A549 treated with ZK216348 at 1 μM for 4 hours (cell line): ENCODE measurements around the gene SLC25A25. TPM values are rescaled to one million over a fixed set of nuclear protein-coding genes. Genes with fewer than 3 reads are reported as not detected.

ENCODE experiments used
- total RNA-seq: library from RNA; stranded (reverse); fragments of 200-300 nt; extraction: Qiagen RNA extraction; gene quantifications from 5 replicates; pipeline ENCODE4 v1.2.3, GENCODE V29; 2022; ENCODE audit warnings: low read depth

The SLC25A25 gene
- 7.5 to 8.6 TPM (median 8.2 TPM) in 5 replicates for total RNA-seq

DNA sequence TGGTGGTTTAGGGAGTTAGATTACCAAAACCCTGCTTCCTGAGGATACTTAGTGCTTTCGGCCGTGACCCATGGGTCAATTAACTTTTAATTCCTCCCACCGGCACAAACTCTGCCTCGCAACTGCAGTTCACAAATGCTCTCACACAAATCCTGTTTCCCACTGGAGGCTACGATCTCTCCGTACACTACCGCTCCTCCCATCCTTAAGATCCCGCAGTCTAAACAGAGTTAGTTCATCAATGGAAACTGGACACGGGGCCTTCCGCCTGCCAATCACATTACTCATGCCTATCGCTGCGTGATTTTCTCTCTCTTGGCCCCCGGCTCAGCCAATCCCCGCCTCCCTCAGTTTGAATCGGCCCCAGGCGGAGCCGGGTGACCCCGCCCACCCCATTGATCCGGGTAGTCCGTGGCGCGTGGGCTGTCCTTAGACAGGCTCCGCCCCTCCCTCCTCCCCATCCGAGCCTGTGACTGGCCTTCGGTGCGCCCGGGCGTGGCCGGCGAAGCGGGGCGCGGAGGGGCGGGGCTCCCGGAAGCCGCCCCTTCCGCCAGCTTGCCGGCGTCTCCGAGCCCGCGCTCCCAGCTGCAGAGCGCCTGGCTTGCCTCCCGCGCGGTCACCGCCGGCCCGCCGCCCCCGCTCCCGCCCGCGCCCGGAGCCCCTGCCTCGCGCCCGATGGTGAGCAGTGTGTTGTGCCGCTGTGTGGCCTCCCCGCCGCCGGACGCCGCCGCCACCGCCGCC, at the start of gene SLC25A25:
SLC25A25 (plus strand) TSS at position 588 of the 741 bp plus-strand sequence; CDS start at position 676, 88 bp downstream.

DNA sequence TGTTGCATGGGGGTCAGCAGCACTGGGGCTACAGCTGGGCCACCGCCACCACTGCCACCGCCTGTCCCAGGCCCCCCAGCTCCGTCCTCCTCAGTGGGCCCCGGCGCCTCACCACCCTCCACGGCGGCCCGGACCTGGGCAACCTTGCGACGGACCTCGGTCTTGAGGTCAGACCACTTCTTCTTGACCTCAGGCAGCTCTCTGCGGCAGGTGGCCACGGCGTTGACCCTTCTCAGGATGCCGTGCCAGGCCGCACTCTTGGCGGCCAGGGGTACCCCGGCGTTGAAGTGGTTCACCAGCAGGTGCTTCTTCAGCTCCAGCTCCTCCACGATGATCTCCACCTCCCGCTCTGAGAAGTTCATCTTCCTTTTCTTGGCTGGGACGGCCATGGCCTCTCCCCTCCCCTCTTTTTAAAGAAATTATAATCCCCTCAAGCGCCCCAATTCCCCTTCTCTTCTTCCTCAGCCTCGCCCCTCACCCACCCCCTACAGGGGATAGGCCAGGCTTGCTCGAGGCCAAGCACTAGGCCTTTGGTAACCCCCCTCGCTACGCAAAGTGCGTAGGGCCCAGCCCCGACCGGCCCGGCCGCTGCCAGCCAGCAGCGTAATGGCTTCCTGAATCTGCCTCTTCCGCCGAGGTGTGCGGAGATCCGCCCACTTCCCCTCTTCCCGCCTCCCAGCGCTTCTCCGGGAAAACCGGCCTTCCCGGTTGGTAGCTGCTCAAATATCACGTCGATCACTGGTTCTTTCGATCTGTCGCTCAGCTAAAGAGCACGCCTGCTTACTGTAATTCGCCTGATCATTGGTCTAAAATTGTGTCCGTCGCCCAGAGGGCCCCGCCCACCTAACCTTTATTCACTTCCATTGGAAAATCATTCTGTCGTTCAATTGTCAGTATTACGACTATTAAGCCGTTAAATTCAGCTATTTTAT, 1.1 kb upstream of the SLC25A25 start, which contains the start of gene NAIF1:
NAIF1 (minus strand) TSS at position 608 of the 932 bp plus-strand sequence; CDS start at position 389, 219 bp downstream.

DNA sequence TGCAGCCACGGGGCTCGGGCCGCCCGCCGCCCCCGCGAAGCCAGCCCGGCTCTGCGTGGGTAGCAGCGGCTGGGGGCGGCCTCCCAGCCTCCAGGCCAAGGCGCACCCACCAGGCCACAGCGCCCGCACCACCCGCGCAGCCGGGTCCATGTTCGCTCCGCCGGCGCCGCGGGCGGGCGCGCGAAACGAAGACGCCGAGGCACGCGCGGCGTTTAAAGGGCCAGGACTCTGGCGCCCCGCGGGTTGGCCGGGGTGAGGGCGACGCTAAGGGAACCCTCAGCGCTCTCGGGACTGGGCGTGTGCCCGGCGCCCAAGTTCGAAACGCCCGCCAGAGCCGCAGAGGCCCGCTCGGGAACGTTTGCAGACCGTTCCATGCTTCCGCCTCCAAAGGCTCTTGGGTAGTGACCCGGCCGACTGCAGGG, 59.5 kb downstream of the SLC25A25 start, which contains the start of gene PTGES2:
PTGES2 (minus strand) TSS at position 162 of the 422 bp plus-strand sequence; CDS start at position 150, 12 bp downstream.

GRCh38 chr9:128149001-128149701, 81.1 kb downstream of the SLC25A25 start, which contains the start of gene LCN2:
Gene LCN2 (plus strand): TSS chr9:128149453. CDS start chr9:128149526, 73 bp downstream.

Other genes starting within 250 kb of the SLC25A25 start
- 0.09 to 0.16 TPM (median 0.11 TPM) in 5 replicates for gene ENG, start 213.6 kb upstream of the SLC25A25 start, total RNA-seq
- gene AK1, start 190.6 kb upstream of the SLC25A25 start, total RNA-seq, result 37.7 to 85.9 TPM (median 77.5 TPM) in 5 replicates
- gene ST6GALNAC6, start 168.6 kb upstream of the SLC25A25 start, total RNA-seq, result 19.1 to 27.6 TPM (median 21.0 TPM) in 5 replicates
- gene ST6GALNAC4, start 151.2 kb upstream of the SLC25A25 start, total RNA-seq, result 9.1 to 22.7 TPM (median 18.4 TPM) in 5 replicates
- gene PIP5KL1, start 137.5 kb upstream of the SLC25A25 start, total RNA-seq, result 0.75 to 2.7 TPM (median 2.0 TPM) in 5 replicates
- gene DPM2, start 130.4 kb upstream of the SLC25A25 start, total RNA-seq, result 34.0 to 47.1 TPM (median 44.5 TPM) in 5 replicates
- 39.5 to 62.3 TPM (median 58.8 TPM) in 5 replicates for gene EEIG1, start 87.2 kb upstream of the SLC25A25 start, total RNA-seq
- 5.5 to 7.4 TPM (median 7.0 TPM) in 5 replicates for gene NAIF1, start 912 bp upstream of the SLC25A25 start, total RNA-seq
- gene PTGES2, start 59.5 kb downstream of the SLC25A25 start, total RNA-seq, result 63.3 to 105 TPM (median 99.7 TPM) in 5 replicates
- gene LCN2, start 81.2 kb downstream of the SLC25A25 start, total RNA-seq, result 3.4 to 6.8 TPM (median 3.5 TPM) in 5 replicates
- gene BBLN, start 92.0 kb downstream of the SLC25A25 start, total RNA-seq, result 26.1 to 66.2 TPM (median 61.4 TPM) in 5 replicates
- gene CIZ1, start 123.3 kb downstream of the SLC25A25 start, total RNA-seq, result 68.9 to 95.7 TPM (median 95.1 TPM) in 5 replicates
- gene DNM1, start 135.1 kb downstream of the SLC25A25 start, total RNA-seq, result 59.8 to 104 TPM (median 95.3 TPM) in 5 replicates
- 34.8 to 59.4 TPM (median 47.7 TPM) in 5 replicates for gene GOLGA2, start 207.8 kb downstream of the SLC25A25 start, total RNA-seq
- gene SWI5, start 208.0 kb downstream of the SLC25A25 start, total RNA-seq, result 36.9 to 46.8 TPM (median 42.1 TPM) in 5 replicates